H9 (cell line): ENCODE data around the gene JAKMIP1. TPM values are rescaled to one million over a fixed set of nuclear protein-coding genes. Genes with fewer than 3 reads are reported as not detected.

Experiments used
- DNase-seq: peaks from one replicate; pipeline ENCODE4 v3.0.0-alpha.2; 2017
- H2AFZ ChIP-seq: one replicate; pipeline ENCODE4 v1.6.1; 2013; ENCODE audit warnings: mild to moderate bottlenecking, low read length, control low read depth, moderate library complexity
- H2AK5ac ChIP-seq: 2 replicates; pipeline ENCODE4 v1.6.1; 2013; ENCODE audit warnings: low read length, control low read depth, mixed read lengths; ENCODE audit not compliant: insufficient read length
- H2BK120ac ChIP-seq: one replicate; pipeline ENCODE4 v1.6.1; 2013; ENCODE audit warnings: low read depth, mild to moderate bottlenecking, low read length, control low read depth, inconsistent platforms; ENCODE audit not compliant: poor library complexity, severe bottlenecking
- H2BK12ac ChIP-seq: 2 replicates; pipeline ENCODE4 v1.6.1; 2013; ENCODE audit warnings: low read length, control low read depth, mixed read lengths, low read depth; ENCODE audit not compliant: insufficient read length
- H2BK15ac ChIP-seq: 2 replicates; pipeline ENCODE4 v1.6.1; 2013; ENCODE audit warnings: low read depth, low read length, control low read depth
- H2BK20ac ChIP-seq: one replicate; pipeline ENCODE4 v1.6.1; 2013; ENCODE audit warnings: low read depth, mild to moderate bottlenecking, low read length, control low read depth, inconsistent platforms; ENCODE audit not compliant: poor library complexity, severe bottlenecking
- H2BK5ac ChIP-seq: 2 replicates; pipeline ENCODE4 v1.6.1; 2013; ENCODE audit warnings: low read length, control low read depth, mixed read lengths; ENCODE audit not compliant: insufficient read length
- H3K14ac ChIP-seq: 2 replicates; pipeline ENCODE4 v1.6.1; 2013; ENCODE audit warnings: low read length, control low read depth; ENCODE audit not compliant: insufficient read depth
- H3K18ac ChIP-seq: 2 replicates; pipeline ENCODE4 v1.6.1; 2013; ENCODE audit warnings: low read depth, mild to moderate bottlenecking, mixed read lengths, low read length, control low read depth; ENCODE audit not compliant: insufficient read length
- H3K23ac ChIP-seq: 2 replicates; pipeline ENCODE4 v1.6.1; 2013; ENCODE audit warnings: low read length, control low read depth, mixed read lengths, low read depth; ENCODE audit not compliant: insufficient read length
- H3K23me2 ChIP-seq: 2 replicates; pipeline ENCODE4 v1.6.1; 2013; ENCODE audit warnings: low read depth, mild to moderate bottlenecking, mixed read lengths, low read length, control low read depth; ENCODE audit not compliant: insufficient read length, poor library complexity, severe bottlenecking
- H3K27ac ChIP-seq: 2 replicates; pipeline ENCODE4 v1.5.1; 2013; ENCODE audit warnings: low read length, control low read depth, mixed read lengths, low read depth; ENCODE audit not compliant: insufficient read length
- H3K27me3 ChIP-seq: 2 replicates; pipeline ENCODE4 v1.6.1; 2013; ENCODE audit warnings: low read length, control low read depth, inconsistent platforms; ENCODE audit not compliant: insufficient read depth
- H3K4ac ChIP-seq: 2 replicates; pipeline ENCODE4 v1.6.1; 2013; ENCODE audit warnings: low read depth, mild to moderate bottlenecking, control low read depth, inconsistent platforms, low read length, moderate library complexity
- H3K4me1 ChIP-seq: 2 replicates; pipeline ENCODE4 v1.6.1; 2013; ENCODE audit warnings: low read length, control low read depth, inconsistent platforms; ENCODE audit not compliant: insufficient read depth
- H3K4me2 ChIP-seq: 2 replicates; pipeline ENCODE4 v1.6.1; 2013; ENCODE audit warnings: low read length, control low read depth, mixed read lengths; ENCODE audit not compliant: insufficient read length, insufficient read depth
- H3K56ac ChIP-seq: 2 replicates; pipeline ENCODE4 v1.6.1; 2013; ENCODE audit warnings: low read depth, mild to moderate bottlenecking, mixed read lengths, low read length, control low read depth; ENCODE audit not compliant: insufficient read length
- H3K79me1 ChIP-seq: 2 replicates; pipeline ENCODE4 v1.6.1; 2013; ENCODE audit warnings: low read depth, mild to moderate bottlenecking, moderate library complexity, low read length, control low read depth, inconsistent platforms; ENCODE audit not compliant: insufficient read depth, poor library complexity, severe bottlenecking
- H3K79me2 ChIP-seq: 2 replicates; pipeline ENCODE4 v1.6.1; 2013; ENCODE audit warnings: low read length, control low read depth, inconsistent platforms; ENCODE audit not compliant: insufficient read depth
- H3K9ac ChIP-seq: 2 replicates; pipeline ENCODE4 v1.6.1; 2013; ENCODE audit warnings: low read length, control low read depth, mixed read lengths; ENCODE audit not compliant: insufficient read length; ENCODE audit errors: extremely low read depth
- H3K9me3 ChIP-seq: one replicate; pipeline ENCODE4 v1.6.1; 2013; ENCODE audit warnings: low read depth, low read length, inconsistent platforms; ENCODE audit not compliant: control insufficient read depth
- H3T11ph ChIP-seq: one replicate; pipeline ENCODE4 v1.6.1; 2013; ENCODE audit warnings: mild to moderate bottlenecking, low read length, control low read depth, inconsistent platforms
- H4K20me1 ChIP-seq: one replicate; pipeline ENCODE4 v1.6.1; 2013; ENCODE audit not compliant: control insufficient read depth, insufficient read length, insufficient read depth
- H4K5ac ChIP-seq: 2 replicates; pipeline ENCODE4 v1.6.1; 2013; ENCODE audit warnings: low read depth, mild to moderate bottlenecking, mixed read lengths, low read length, control low read depth; ENCODE audit not compliant: insufficient read length
- H4K8ac ChIP-seq: replicated peaks from 2 replicates; pipeline ENCODE4 v1.6.1; 2013; ENCODE audit warnings: low read length, control low read depth, mixed read lengths, low read depth; ENCODE audit not compliant: insufficient read length
- H4K91ac ChIP-seq: 2 replicates; pipeline ENCODE4 v1.6.1; 2013; ENCODE audit warnings: low read depth, mild to moderate bottlenecking, moderate library complexity, mixed read lengths, low read length, control low read depth; ENCODE audit not compliant: insufficient read length
- H3K27ac Mint-ChIP-seq, 3 experiments: 2 replicates in 2 of 3; 3 replicates in 1 of 3; pipeline ENCODE4 v1.8.0; 2020 to 2021; ENCODE audit warnings: mixed read lengths in 3 of 3, mild to moderate bottlenecking in 1 of 3, moderate library complexity in 1 of 3
- H3K27me3 Mint-ChIP-seq: 2 replicates; pipeline ENCODE4 v1.8.0; 2021; ENCODE audit warnings: low read depth, mild to moderate bottlenecking, moderate library complexity, mixed read lengths
- H3K36me3 Mint-ChIP-seq, 3 experiments: 2 replicates in 2 of 3; 3 replicates in 1 of 3; pipeline ENCODE4 v1.8.0; 2020 to 2021; ENCODE audit warnings: low read depth in 3 of 3, mixed read lengths in 3 of 3; ENCODE audit not compliant: insufficient read depth in 1 of 3
- H3K4me1 Mint-ChIP-seq, 2 experiments: 2 replicates each; pipeline ENCODE4 v1.8.0; 2020; ENCODE audit warnings: mixed read lengths in 2 of 2
- H3K4me3 Mint-ChIP-seq, 2 experiments: 2 replicates in 1 of 2; 3 replicates in 1 of 2; pipeline ENCODE4 v1.8.0; 2020 to 2021; ENCODE audit warnings: mild to moderate bottlenecking in 2 of 2, mixed read lengths in 2 of 2, moderate library complexity in 1 of 2
- H3K9me3 Mint-ChIP-seq, 2 experiments: 2 replicates in 1 of 2; 3 replicates in 1 of 2; pipeline ENCODE4 v1.8.0; 2020; ENCODE audit warnings: mild to moderate bottlenecking in 2 of 2, mixed read lengths in 2 of 2, moderate library complexity in 1 of 2
- WGBS: extraction: QIAGEN DNeasy Blood & Tissue Kit; methylation state at CpG from one replicate; pipeline ENCODE4 v1.1.7; 2013; ENCODE audit warnings: missing lambda C conversion rate, low lambda C conversion rate, mixed read lengths; ENCODE audit not compliant: insufficient read length; ENCODE audit errors: extremely low coverage; 5-methylcytosine and 5-hydroxymethylcytosine counted together
- total RNA-seq: library from RNA; stranded (reverse); gene quantifications from 2 replicates; pipeline ENCODE4 v1.2.1, GENCODE V29; 2021
- TF ChIP-seq, protein P1 (sequence below): fragments of 200-600 bp; sonication (generic); conservative IDR thresholded peaks from 3 replicates; pipeline ENCODE4 v1.8.0; 2021; ENCODE audit warnings: antibody characterized with exemption, mild to moderate bottlenecking

The JAKMIP1 gene
- total RNA-seq, 1 experiment from 2014 or later: 1.5 TPM

DNA sequence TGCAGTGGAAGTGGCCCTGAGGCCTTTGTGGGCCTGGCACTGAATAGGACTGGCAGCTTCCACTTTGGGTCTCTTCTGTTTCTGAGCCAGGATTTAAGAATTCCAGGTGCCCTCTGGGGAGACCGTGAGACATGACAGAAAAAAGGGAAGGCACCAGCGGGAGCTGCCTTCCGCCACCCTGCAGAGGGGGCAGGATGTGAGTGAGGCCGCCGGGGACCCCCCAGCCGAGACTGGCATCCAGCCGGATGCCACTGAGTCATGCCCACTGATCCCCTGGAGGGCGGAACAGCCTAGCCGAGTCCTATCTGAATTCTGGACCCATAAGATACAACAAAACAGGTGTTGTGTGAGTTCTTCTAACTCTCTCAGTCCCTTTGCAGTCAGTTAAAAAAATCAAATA lies 223.4 kb downstream of the JAKMIP1 start:
- no peaks in the 10 kb centered on the region for H3K79me1 ChIP-seq
- H2BK20ac ChIP-seq: no peak overlapping the region
- no peak overlapping the region for H3K27ac ChIP-seq
- peaks cover 11% of the 10 kb centered on the region for H3K27me3 Mint-ChIP-seq
- WGBS: no CpG with 5 or more reads among the region's 9 CpGs
- H3K9me3 ChIP-seq: no peaks in the 10 kb centered on the region
- no peak overlapping the region for H2AK5ac ChIP-seq
- H4K5ac ChIP-seq: no peak overlapping the region
- H4K8ac ChIP-seq: no peak overlapping the region
- TF ChIP-seq, protein P1, sequence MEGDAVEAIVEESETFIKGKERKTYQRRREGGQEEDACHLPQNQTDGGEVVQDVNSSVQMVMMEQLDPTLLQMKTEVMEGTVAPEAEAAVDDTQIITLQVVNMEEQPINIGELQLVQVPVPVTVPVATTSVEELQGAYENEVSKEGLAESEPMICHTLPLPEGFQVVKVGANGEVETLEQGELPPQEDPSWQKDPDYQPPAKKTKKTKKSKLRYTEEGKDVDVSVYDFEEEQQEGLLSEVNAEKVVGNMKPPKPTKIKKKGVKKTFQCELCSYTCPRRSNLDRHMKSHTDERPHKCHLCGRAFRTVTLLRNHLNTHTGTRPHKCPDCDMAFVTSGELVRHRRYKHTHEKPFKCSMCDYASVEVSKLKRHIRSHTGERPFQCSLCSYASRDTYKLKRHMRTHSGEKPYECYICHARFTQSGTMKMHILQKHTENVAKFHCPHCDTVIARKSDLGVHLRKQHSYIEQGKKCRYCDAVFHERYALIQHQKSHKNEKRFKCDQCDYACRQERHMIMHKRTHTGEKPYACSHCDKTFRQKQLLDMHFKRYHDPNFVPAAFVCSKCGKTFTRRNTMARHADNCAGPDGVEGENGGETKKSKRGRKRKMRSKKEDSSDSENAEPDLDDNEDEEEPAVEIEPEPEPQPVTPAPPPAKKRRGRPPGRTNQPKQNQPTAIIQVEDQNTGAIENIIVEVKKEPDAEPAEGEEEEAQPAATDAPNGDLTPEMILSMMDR: no peak
- no peak overlapping the region for H4K91ac ChIP-seq
- no peak overlapping the region for H2AFZ ChIP-seq
- no peak overlapping the region for H3K23ac ChIP-seq
- no peak overlapping the region for H3K27ac Mint-ChIP-seq
- H3K4me3 Mint-ChIP-seq: no peak overlapping the region
- no peak overlapping the region for H3T11ph ChIP-seq
- no peaks in the 10 kb centered on the region for H4K20me1 ChIP-seq
- H3K18ac ChIP-seq: no peak overlapping the region
- no peak overlapping the region for H3K4me2 ChIP-seq
- no peak overlapping the region for H3K56ac ChIP-seq
- no peaks in the 10 kb centered on the region for H3K23me2 ChIP-seq
- DNase-seq: peak; percentile 19
- no peaks in the 10 kb centered on the region for H3K9me3 Mint-ChIP-seq
- no peaks in the 10 kb centered on the region for H3K27me3 ChIP-seq
- H3K79me2 ChIP-seq: no peaks in the 10 kb centered on the region
- no peaks in the 10 kb centered on the region for H3K4me1 ChIP-seq
- no peak overlapping the region for H2BK120ac ChIP-seq
- no peak overlapping the region for H2BK5ac ChIP-seq
- no peak overlapping the region for H2BK15ac ChIP-seq
- H3K4ac ChIP-seq: no peak overlapping the region
- no peaks in the 10 kb centered on the region for H3K36me3 Mint-ChIP-seq
- H2BK12ac ChIP-seq: no peak overlapping the region
- H3K9ac ChIP-seq: no peak overlapping the region
- no peak overlapping the region for H3K14ac ChIP-seq
- peaks cover 0 to 2% of the 10 kb centered on the region in 2 experiments; a peak in 1 of 4 replicates for H3K4me1 Mint-ChIP-seq
